ENCODE measurements around the gene PTPN18. TPM values are rescaled to one million over a fixed set of nuclear protein-coding genes. Genes with fewer than 3 reads are reported as not detected.
A peak's percentile ranks its signal among the peaks of the same experiment; 100 is the strongest.

The PTPN18 gene
- total RNA-seq, 2 donors from 2014 or later = 53.2 to 102 TPM

- Mint-ChIP-seq H3K4me3 (no peak overlapping the region), H3K27me3 (no peaks in the 10 kb centered on the region), H3K27ac (peak overlapping the region; percentile 96), H3K36me3 (ENCODE audit: low read depth) (peaks cover 10% of the 10 kb centered on the region), H3K4me1 (peaks cover 70% of the 10 kb centered on the region)
- DNase-seq = no peak
- no peak for ATAC-seq
- H3K9me3 ChIP-seq (ENCODE audit: control insufficient read depth, low read length, poor library complexity, severe bottlenecking) = no peaks in the 10 kb centered on the region
Observed at GRCh38 chr2:130374587-130375290, 18.9 kb downstream of the PTPN18 start.

DNA sequence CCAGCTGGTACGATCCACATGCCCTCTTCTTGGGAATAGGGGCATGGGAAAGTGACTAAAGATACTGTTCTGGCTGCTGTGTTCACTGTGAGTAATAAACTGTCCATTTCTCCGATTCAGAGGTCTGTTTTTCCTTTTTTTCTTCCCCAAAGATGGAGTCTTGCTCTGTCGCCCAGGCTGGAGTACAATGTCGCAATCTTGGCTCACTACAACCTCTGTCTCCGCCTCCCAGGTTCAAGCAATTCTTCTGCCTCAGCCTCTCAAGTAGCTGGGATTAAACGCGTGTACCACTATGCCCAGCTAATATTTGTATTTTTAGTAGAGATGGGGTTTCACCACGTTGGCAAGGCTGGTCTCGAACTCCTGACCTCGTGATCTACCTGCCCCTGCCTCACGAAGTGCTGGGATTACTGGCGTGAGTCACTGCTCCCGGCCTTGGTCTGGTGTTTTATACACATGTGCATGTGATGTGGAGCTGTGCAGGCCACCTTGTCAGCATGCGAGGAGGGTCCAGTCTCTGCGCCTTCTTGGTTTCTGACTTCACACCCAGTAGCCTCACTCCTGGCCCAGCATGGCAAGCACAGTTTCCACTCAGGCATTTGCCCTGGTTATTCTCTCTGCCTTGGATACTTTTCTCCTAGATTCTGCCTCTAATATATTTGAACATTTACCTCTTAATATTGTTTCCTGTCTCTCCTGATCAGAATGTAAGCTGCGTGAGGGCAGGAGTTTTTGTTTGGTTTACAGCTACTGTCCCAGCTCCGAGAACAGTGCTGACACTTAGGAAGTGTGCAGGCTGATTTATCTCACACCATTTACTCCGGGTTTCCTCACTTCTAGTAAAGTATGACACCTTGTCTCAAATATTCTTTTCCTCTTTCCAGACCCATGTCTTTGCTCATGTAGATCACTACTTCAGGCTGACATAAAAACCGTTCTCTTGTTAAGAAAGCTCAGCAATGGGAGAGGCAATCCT lies 19.7 kb downstream of the PTPN18 start:
- Mint-ChIP-seq H3K4me1 (peaks cover 69% of the 10 kb centered on the region), H3K4me3 (peak overlapping the region; percentile 10), H3K36me3 (ENCODE audit: low read depth) (peaks cover 10% of the 10 kb centered on the region), H3K27me3 (no peaks in the 10 kb centered on the region), H3K27ac (peak overlapping the region; percentile 96)
- H3K9me3 ChIP-seq (ENCODE audit: control insufficient read depth, low read length, poor library complexity, severe bottlenecking) = no peaks in the 10 kb centered on the region
- no peak for ATAC-seq
- DNase-seq = no peak

DNA sequence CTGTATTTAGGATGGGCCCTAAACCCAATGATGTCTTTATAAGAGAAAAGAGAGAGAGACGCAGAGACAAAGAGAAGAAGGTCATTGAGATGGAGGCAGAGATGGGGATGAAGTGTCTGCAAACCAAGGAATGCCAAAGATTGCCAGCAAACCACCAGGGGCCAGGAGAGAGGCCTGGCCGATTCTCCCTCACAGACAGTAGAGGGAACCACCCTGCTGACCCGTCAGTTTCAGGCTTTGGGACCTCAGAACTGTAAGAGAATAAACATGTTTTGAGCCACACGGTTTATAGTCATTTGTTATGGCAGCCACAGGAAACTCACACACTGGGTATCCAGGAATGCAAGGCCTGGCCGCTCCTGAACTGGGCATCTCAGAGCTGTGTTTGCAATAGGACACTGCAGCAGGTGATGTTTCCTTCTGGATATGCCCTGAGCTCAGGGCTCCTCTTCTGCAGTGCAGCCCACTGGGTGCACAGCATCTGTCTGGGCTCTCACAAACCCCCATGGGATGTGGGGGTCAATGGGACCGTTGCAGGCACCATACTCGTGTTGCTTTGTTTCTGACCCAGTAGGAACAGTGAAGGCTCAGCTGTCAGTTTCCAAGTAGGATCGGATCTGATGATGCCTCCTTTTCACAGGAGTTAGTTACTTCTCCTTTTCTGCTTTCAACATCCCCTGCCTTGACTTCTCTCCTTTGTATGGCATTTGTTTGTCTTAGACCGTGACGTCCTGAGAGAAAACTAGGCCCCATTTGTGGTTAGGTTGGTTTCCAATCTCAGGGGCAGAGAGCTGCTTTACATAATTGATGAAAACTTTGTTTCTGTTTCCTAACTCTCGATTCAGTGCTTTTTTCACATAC lies 20.8 kb downstream of the PTPN18 start:
- H3K9me3 ChIP-seq (ENCODE audit: control insufficient read depth, low read length, poor library complexity, severe bottlenecking) = no peaks in the 10 kb centered on the region
- Mint-ChIP-seq H3K4me3 (peak overlapping the region; percentile 10), H3K36me3 (ENCODE audit: low read depth) (peaks cover 12% of the 10 kb centered on the region), H3K4me1 (peaks cover 60% of the 10 kb centered on the region), H3K27me3 (no peaks in the 10 kb centered on the region), H3K27ac (peak overlapping the region; percentile 96)
- DNase-seq = no peak
- peak; percentile 22 for ATAC-seq

- Mint-ChIP-seq H3K27ac (peak overlapping the region; percentile 96), H3K27me3 (no peaks in the 10 kb centered on the region), H3K4me1 (peaks cover 60% of the 10 kb centered on the region), H3K4me3 (peak overlapping the region; percentile 65), H3K36me3 (ENCODE audit: low read depth) (peaks cover 12% of the 10 kb centered on the region)
- DNase-seq (no peak), ATAC-seq (no peak)
- H3K9me3 ChIP-seq (ENCODE audit: control insufficient read depth, low read length, poor library complexity, severe bottlenecking) = no peaks in the 10 kb centered on the region
Observed at GRCh38 chr2:130377491-130377890, 21.6 kb downstream of the PTPN18 start.

DNA sequence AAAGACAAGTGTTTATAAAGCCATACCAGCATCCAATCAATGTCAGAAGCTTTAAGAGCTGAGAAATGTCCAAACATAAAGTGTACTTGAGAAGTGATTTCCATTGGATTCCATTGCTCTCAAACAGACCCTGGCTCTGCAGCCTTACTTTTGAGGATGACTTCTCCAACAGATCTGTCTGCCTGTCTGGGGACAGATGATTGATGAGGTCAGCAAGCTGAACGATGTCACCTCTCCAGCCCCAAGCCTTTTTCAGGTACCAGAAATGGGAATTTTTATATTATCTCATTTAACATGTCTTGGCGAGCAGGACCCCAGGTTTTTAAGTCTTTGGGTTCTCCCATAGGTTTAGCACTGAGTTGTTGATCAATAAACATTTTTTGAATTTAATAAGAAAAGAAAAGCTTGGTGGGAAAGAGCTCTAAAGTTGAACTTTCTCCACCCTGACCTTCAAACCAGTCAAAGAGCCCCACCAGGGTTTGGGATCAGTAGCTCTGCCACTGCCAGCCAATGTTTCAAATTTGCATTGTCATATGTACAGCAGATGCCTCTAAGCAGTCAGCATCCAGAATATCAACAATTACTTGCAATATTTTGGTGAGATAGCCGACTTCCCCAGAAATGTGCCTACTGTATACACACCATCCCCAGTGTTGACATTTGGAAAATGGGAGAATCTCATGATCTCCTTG lies 22.5 kb downstream of the PTPN18 start:
- H3K4me1 Mint-ChIP-seq = peaks cover 59% of the 10 kb centered on the region
- H3K9me3 ChIP-seq (ENCODE audit: control insufficient read depth, low read length, poor library complexity, severe bottlenecking) = no peaks in the 10 kb centered on the region
- H3K27me3 Mint-ChIP-seq = no peaks in the 10 kb centered on the region
- ATAC-seq = no peak
- no peak for DNase-seq
- H3K36me3 Mint-ChIP-seq (ENCODE audit: low read depth) = peaks cover 10% of the 10 kb centered on the region
- H3K4me3 Mint-ChIP-seq = no peak overlapping the region
- no peak overlapping the region for H3K27ac Mint-ChIP-seq

DNA sequence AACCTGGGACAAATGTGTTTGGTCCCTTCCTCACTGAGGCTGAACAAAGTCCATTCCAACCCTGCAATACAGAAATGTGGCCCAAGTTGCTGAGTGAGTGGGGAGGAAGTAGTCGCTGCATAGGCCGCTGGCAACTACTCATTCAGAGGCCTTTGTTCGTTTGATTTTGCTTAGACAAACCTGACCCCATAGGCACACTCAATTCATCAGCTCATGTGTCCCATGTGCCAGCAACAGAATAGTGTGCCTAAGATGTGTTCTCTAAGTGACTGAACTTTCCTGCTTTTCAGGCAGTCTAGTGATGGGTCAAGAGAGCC lies 23.0 kb downstream of the PTPN18 start:
- peaks cover 7% of the 10 kb centered on the region for H3K36me3 Mint-ChIP-seq (ENCODE audit: low read depth)
- ATAC-seq = no peak
- H3K9me3 ChIP-seq (ENCODE audit: control insufficient read depth, low read length, poor library complexity, severe bottlenecking) = no peaks in the 10 kb centered on the region
- no peak overlapping the region for H3K4me3 Mint-ChIP-seq
- DNase-seq = no peak
- peaks cover 54% of the 10 kb centered on the region for H3K4me1 Mint-ChIP-seq
- no peaks in the 10 kb centered on the region for H3K27me3 Mint-ChIP-seq
- H3K27ac Mint-ChIP-seq = no peak overlapping the region

- DNase-seq (no peak), ATAC-seq (no peak)
- H3K27ac Mint-ChIP-seq = peak overlapping the region; percentile 91
- H3K27me3 Mint-ChIP-seq = no peaks in the 10 kb centered on the region
- no peak overlapping the region for H3K4me3 Mint-ChIP-seq
- no peaks in the 10 kb centered on the region for H3K9me3 ChIP-seq (ENCODE audit: control insufficient read depth, low read length, poor library complexity, severe bottlenecking)
- H3K4me1 Mint-ChIP-seq = peaks cover 43% of the 10 kb centered on the region
- H3K36me3 Mint-ChIP-seq (ENCODE audit: low read depth) = peaks cover 5% of the 10 kb centered on the region
Observed at GRCh38 chr2:130380096-130380934, 24.5 kb downstream of the PTPN18 start.

DNA sequence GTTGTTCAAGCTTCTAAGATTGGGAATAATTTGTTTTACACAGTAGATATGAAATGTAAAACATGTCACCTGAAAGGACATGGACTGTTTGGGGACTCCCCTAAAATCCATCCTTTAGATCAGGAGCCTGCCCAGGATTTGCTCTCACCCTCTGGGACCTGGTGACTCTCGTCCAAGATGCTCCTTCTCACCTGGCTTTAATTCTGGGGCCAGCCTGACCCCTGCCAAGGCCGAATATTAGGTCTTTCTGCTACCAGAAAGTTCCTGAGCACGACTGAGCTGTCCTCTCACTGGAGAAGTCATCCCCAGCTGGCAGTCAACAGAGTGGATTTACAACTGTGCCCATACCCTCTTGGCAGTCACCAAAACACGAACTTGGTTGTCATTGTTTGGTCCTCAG lies 25.3 kb downstream of the PTPN18 start:
- H3K4me3 Mint-ChIP-seq = no peak overlapping the region
- H3K4me1 Mint-ChIP-seq = peaks cover 39% of the 10 kb centered on the region
- peaks cover 5% of the 10 kb centered on the region for H3K36me3 Mint-ChIP-seq (ENCODE audit: low read depth)
- H3K9me3 ChIP-seq (ENCODE audit: control insufficient read depth, low read length, poor library complexity, severe bottlenecking) = no peaks in the 10 kb centered on the region
- no peak for DNase-seq
- no peak overlapping the region for H3K27ac Mint-ChIP-seq
- no peak for ATAC-seq
- H3K27me3 Mint-ChIP-seq = no peaks in the 10 kb centered on the region

DNA sequence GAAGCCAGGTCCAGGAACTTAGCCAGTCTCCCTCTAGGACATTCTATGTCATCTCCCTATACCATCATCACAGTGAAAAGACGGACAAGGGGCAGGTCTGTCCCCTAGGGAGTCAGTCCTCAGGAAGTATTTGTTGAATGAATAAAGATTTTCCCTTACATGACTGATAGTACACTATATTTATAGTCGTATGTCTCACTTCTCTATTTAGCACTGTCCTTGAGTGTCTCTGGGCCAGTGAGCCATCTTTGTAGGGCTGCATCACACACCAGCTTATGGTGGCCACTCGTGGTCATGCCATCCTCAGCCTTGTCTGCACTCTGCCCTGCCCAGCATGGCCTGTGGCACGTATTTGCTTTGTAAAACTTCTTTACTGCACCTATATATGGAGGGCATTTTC lies 25.8 kb downstream of the PTPN18 start:
- ATAC-seq (no peak), DNase-seq (no peak)
- Mint-ChIP-seq H3K27ac (no peak overlapping the region), H3K36me3 (ENCODE audit: low read depth) (peaks cover 5% of the 10 kb centered on the region), H3K27me3 (no peaks in the 10 kb centered on the region), H3K4me1 (peaks cover 36% of the 10 kb centered on the region), H3K4me3 (no peak overlapping the region)
- H3K9me3 ChIP-seq (ENCODE audit: control insufficient read depth, low read length, poor library complexity, severe bottlenecking) = no peaks in the 10 kb centered on the region

DNA sequence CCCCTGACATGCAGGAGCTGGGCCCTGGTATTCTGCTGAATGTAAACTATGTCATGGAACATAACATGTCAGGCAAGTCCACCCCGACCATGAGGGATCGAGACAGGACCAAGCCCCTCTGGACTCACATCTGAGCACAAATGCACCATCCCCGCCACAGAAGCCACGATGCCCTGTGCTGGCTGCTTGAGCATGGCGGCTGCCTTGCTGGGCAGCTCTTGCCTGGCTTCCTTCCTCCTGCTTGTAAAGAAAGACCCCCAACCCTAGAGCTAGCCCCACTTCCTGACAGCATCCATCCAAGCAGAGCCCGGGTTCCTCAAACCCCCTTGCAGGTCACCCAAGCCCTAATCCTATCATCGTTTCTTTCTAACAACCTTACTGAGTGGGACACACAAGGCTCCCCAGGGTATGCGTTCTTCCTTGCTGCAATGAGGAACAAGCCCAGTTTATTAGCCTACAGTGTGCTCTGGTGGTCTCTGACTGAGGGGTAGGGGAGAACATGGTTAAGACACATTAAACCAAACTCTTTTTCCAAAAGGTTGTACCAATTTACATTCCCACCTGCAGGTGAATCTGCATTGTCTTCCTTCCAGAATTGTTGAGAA lies 26.6 kb downstream of the PTPN18 start:
- Mint-ChIP-seq H3K4me3 (no peak overlapping the region), H3K4me1 (peaks cover 28% of the 10 kb centered on the region), H3K27me3 (no peaks in the 10 kb centered on the region), H3K36me3 (ENCODE audit: low read depth) (peaks cover 7% of the 10 kb centered on the region), H3K27ac (no peak overlapping the region)
- no peaks in the 10 kb centered on the region for H3K9me3 ChIP-seq (ENCODE audit: control insufficient read depth, low read length, poor library complexity, severe bottlenecking)
- DNase-seq (no peak), ATAC-seq (no peak)

DNA sequence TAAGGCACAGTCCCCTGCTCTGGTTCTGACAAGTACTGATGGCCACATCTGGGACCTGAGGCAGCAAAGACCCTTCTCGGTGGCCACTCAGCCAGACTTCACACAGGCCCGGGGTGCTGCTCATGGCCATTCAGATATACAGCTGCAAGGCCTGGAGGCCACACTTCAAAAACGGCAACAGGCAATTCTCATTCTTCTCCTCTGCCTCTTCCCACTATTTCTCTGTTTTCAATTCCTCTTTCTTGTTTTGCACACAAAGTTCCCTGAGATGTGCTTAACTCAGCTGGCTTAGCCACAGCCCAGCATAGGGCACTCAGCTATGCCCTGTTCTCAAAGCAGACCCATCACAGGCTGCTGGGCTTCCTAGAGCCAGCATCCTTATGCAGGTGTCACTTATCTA lies 29.9 kb downstream of the PTPN18 start:
- H3K36me3 Mint-ChIP-seq (ENCODE audit: low read depth) = peaks cover 4% of the 10 kb centered on the region
- H3K27me3 Mint-ChIP-seq = no peaks in the 10 kb centered on the region
- DNase-seq (no peak), ATAC-seq (no peak)
- H3K9me3 ChIP-seq (ENCODE audit: control insufficient read depth, low read length, poor library complexity, severe bottlenecking) = no peaks in the 10 kb centered on the region
- H3K4me1 Mint-ChIP-seq = peaks cover 11% of the 10 kb centered on the region
- no peak overlapping the region for H3K27ac Mint-ChIP-seq
- no peak overlapping the region for H3K4me3 Mint-ChIP-seq

- H3K27ac Mint-ChIP-seq = no peak overlapping the region
- H3K9me3 ChIP-seq (ENCODE audit: control insufficient read depth, low read length, poor library complexity, severe bottlenecking) = no peaks in the 10 kb centered on the region
- peaks cover 15% of the 10 kb centered on the region for H3K4me1 Mint-ChIP-seq
- no peak for ATAC-seq
- peaks cover 4% of the 10 kb centered on the region for H3K27me3 Mint-ChIP-seq
- DNase-seq = no peak
- H3K4me3 Mint-ChIP-seq = no peak overlapping the region
- peaks cover 2% of the 10 kb centered on the region for H3K36me3 Mint-ChIP-seq (ENCODE audit: low read depth)
Observed at GRCh38 chr2:130387071-130387400, 31.2 kb downstream of the PTPN18 start.

Data from T-helper 17 cell (primary cell).